Measurements from ENCODE around the gene RALGPS1. TPM values are rescaled to one million over a fixed set of nuclear protein-coding genes. Genes with fewer than 3 reads are reported as not detected.

The RALGPS1 gene
- total RNA-seq (100 to 1,000 TPM in 1 of 5 donors, 10 to 100 TPM in 4; 38.9 to 150 (median 68.8) TPM), polyA plus RNA-seq (10 to 100 TPM in 1 of 3 donors, 1 to 10 TPM in 2; 4.7 to 20.2 (median 9.1) TPM)
- long read RNA-seq, donor 1, partial matches to known transcripts = 29 of 35 reads
- long read RNA-seq, donor 1, other reads (novel, unspliced or antisense) = 6 of 35 reads
- long read RNA-seq, donor 2, partial matches to known transcripts = 6 of 12 reads
- long read RNA-seq, donor 2, other reads (novel, unspliced or antisense) = 6 of 12 reads
- long read RNA-seq, donor 3 = 0 reads
- long read RNA-seq, donor 4 = 0 reads
- long read RNA-seq, donor 5 = 0 reads
- long read RNA-seq, donor 6, partial matches to known transcripts = 0 of 1 reads
- long read RNA-seq, donor 6, other reads (novel, unspliced or antisense) = 0 of 1 reads
- long read RNA-seq, donor 7 = 0 reads
- long read RNA-seq, donor 8, partial matches to known transcripts = 0 of 1 reads
- long read RNA-seq, donor 8, other reads (novel, unspliced or antisense) = 0 of 1 reads
- long read RNA-seq, donor 9 = 0 reads
- long read RNA-seq, donor 10, partial matches to known transcripts = 0 of 1 reads
- long read RNA-seq, donor 10, other reads (novel, unspliced or antisense) = 0 of 1 reads

DNA sequence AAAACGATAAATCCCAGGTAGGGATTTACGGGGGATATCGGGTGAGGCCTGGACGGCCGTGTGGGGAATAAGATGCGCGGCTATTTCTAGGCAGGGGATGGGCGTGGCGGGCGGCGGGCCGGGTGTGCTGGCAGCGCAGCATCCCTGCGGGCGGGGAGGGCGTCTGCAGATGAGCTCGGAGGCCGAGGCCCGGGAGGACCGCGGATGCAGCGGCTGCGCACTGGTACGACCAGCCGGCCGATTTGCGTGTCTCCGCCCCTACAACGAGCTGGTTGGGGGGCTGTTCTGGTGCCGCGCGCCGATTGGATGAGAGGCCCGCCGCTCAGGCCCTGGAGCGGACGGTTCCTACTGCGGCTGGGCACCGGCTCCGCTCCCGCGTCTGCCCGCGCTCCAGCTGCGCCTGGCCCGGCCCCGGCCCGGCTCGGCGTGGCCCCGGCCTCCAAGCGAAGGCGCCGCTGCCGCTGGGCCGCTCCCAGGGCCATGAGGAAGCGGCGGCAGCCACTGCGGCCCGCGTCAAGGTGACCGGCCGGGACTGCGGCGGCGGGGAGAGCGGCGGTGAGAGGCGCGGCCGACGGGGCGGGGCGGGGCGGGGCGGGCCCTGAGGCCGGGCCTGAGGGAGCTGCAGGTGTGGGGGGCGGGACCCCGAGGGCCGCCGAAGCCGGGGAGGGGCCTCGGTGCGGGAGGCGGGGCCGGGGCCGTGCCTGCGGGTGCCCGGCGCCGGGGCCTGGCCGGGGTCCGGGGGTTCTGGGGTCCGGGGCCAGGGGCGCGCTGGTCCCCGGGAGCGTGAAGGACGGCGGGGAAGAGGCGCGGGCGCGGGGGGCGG lies at the start of gene RALGPS1:
TSS of gene RALGPS1 (plus strand) at position 325 of the 823 bp plus-strand sequence. CDS start 47,508 bp downstream, outside the sequence.
- H3K36me3 ChIP-seq = no peaks in the 10 kb centered on the region
- peak within 1 kb of the TSS; percentile 61 to 76 (median 68) for H3K4me3 ChIP-seq
- H3K9me3 ChIP-seq = no peaks in the 10 kb centered on the region
- WGBS, 5 donors = 0 to 1% (median 0%) methylated on average over 32 to 102 of the region's 105 CpGs
- H3K27ac ChIP-seq = peak within 1 kb of the TSS; percentile 80 to 96 (median 94)
- intact Hi-C loops (cut with DNase I; ENCODE audit: low total_unique reads) = no loop called here
- H3K4me1 ChIP-seq = peaks cover 0 to 25% (median 22%) of the 10 kb centered on the region in 4 donors
- peak; percentile 97 to 98 for DNase-seq
- TF ChIP-seq POLR2AphosphoS5 (IDR thresholded peaks at IDR 0.05) = peak; percentile 26 to 86 (median 27)
- TF ChIP-seq, protein P1, sequence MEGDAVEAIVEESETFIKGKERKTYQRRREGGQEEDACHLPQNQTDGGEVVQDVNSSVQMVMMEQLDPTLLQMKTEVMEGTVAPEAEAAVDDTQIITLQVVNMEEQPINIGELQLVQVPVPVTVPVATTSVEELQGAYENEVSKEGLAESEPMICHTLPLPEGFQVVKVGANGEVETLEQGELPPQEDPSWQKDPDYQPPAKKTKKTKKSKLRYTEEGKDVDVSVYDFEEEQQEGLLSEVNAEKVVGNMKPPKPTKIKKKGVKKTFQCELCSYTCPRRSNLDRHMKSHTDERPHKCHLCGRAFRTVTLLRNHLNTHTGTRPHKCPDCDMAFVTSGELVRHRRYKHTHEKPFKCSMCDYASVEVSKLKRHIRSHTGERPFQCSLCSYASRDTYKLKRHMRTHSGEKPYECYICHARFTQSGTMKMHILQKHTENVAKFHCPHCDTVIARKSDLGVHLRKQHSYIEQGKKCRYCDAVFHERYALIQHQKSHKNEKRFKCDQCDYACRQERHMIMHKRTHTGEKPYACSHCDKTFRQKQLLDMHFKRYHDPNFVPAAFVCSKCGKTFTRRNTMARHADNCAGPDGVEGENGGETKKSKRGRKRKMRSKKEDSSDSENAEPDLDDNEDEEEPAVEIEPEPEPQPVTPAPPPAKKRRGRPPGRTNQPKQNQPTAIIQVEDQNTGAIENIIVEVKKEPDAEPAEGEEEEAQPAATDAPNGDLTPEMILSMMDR (IDR thresholded peaks at IDR 0.05) = no peak
- no peaks in the 10 kb centered on the region for H3K27me3 ChIP-seq

DNA sequence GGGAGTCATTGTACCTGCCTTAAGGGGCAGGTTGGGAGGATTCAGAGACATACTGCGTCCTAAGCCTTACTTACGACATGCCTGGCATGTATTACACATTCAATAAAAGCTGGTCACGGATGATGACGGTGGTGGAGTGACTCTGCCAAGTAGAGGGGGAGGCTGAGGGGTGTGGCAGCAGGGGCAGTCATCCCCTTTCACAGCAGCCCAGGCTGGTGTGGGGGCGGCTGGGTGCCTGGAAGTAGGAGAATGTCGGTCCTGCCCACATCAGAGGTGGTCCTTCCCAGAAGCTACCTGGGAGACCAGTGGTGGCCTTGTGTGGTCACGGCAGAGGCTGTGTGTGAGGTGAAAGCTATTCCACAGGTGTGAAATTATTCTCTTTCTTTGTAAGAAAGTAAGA lies 45.2 kb upstream of the RALGPS1 start:
- no peak overlapping the region for H3K4me3 ChIP-seq
- no peak overlapping the region for H3K27ac ChIP-seq
- peaks cover 9 to 53% (median 39%) of the 10 kb centered on the region in 4 donors for H3K36me3 ChIP-seq
- intact Hi-C loops (cut with DNase I; ENCODE audit: low total_unique reads) = no loop called here
- TF ChIP-seq POLR2A (IDR thresholded peaks at IDR 0.05) (no peak), EP300 (IDR thresholded peaks at IDR 0.05) (no peak), POLR2AphosphoS5 (IDR thresholded peaks at IDR 0.05) (no peak)
- TF ChIP-seq, protein P1 (IDR thresholded peaks at IDR 0.05) = no peak
- H3K4me1 ChIP-seq = peaks cover 0 to 30% (median 4%) of the 10 kb centered on the region in 4 donors
- WGBS, 5 donors = 83 to 93% (median 91%) methylated on average over 7 of the region's 7 CpGs
- no peaks in the 10 kb centered on the region for H3K9me3 ChIP-seq
- no peak for DNase-seq
- no peaks in the 10 kb centered on the region for H3K27me3 ChIP-seq

- intact Hi-C loops (cut with DNase I; ENCODE audit: low total_unique reads) = no loop called here
- Histone ChIP-seq H3K36me3 (peaks cover 0 to 23% (median 14%) of the 10 kb centered on the region in 4 donors), H3K4me1 (peaks cover 0 to 29% (median 0%) of the 10 kb centered on the region in 4 donors), H3K9me3 (no peaks in the 10 kb centered on the region), H3K4me3 (no peak overlapping the region), H3K27me3 (no peaks in the 10 kb centered on the region), H3K27ac (no peak overlapping the region)
- no peak for DNase-seq
- WGBS, 5 donors = 77 to 92% (median 79%) methylated on average over 4 of the region's 4 CpGs
- TF ChIP-seq, protein P1 (IDR thresholded peaks at IDR 0.05) = no peak
- no peak for TF ChIP-seq POLR2AphosphoS5 (IDR thresholded peaks at IDR 0.05)
- TF ChIP-seq EP300 (IDR thresholded peaks at IDR 0.05) = no peak
- TF ChIP-seq POLR2A (IDR thresholded peaks at IDR 0.05) = no peak
These were observed 42.1 kb upstream of the RALGPS1 start for GRCh38 chr9:126872516-126872915.
